K562 (cell line): ENCODE data around the gene ACY1. TPM values are rescaled to one million over a fixed set of nuclear protein-coding genes. Genes with fewer than 3 reads are reported as not detected.

ENCODE experiments used
- BRF1 ChIP-seq: IDR thresholded peaks from 3 replicates; pipeline ENCODE4 v1.6.1; 2011; ENCODE audit warnings: borderline replicate concordance, mild to moderate bottlenecking; ENCODE audit not compliant: insufficient read length; ENCODE audit errors: extremely low read depth
- ELF2 ChIP-seq: fragments of 250-450 bp; sonication (Bioruptor Pico); IDR thresholded peaks from 2 replicates; pipeline ENCODE4 v1.5.0; 2021; ENCODE audit warnings: mild to moderate bottlenecking
- HDAC8 ChIP-seq: fragments of 450-650 bp; IDR thresholded peaks from 2 replicates; pipeline ENCODE4 v1.6.1; 2016; ENCODE audit warnings: mild to moderate bottlenecking, missing genetic modification characterization, moderate library complexity, missing compliant biosample characterization
- L3MBTL2 ChIP-seq: fragments of 450-650 bp; IDR thresholded peaks from 2 replicates; pipeline ENCODE4 v1.6.1; 2016; ENCODE audit warnings: mild to moderate bottlenecking, moderate library complexity
- MCM5 ChIP-seq: fragments of 450-650 bp; IDR thresholded peaks from 2 replicates; pipeline ENCODE4 v1.6.1; 2016; ENCODE audit warnings: low read depth
- MTA1 ChIP-seq: fragments of 450-650 bp; IDR thresholded peaks from 2 replicates; pipeline ENCODE4 v1.6.1; 2017; ENCODE audit warnings: borderline replicate concordance
- MTA2 ChIP-seq: fragments of 450-650 bp; IDR thresholded peaks from 2 replicates; pipeline ENCODE4 v1.6.1; 2016; ENCODE audit warnings: low read depth
- MYNN ChIP-seq, 2 experiments: sonication (generic); formaldehyde crosslinking in 1 of 2; IDR thresholded peaks; 2 replicates each; pipeline versions ENCODE4 v1.5.0 to v1.6.1; 2016 to 2020; ENCODE audit warnings: antibody characterized with exemption in 1 of 2, missing genetic modification reagents in 1 of 2
- SAFB2 ChIP-seq: fragments of 200-400 bp; formaldehyde crosslinking; IDR thresholded peaks from 2 replicates; pipeline ENCODE4 v1.6.1; 2018; ENCODE audit warnings: borderline replicate concordance, low read length, low read depth, moderate library complexity; ENCODE audit not compliant: severe bottlenecking
- SETDB1 ChIP-seq: IDR thresholded peaks from one replicate; pipeline ENCODE4 v1.6.1; 2012; ENCODE audit warnings: low read length, control low read depth, inconsistent platforms
- SMARCC2 ChIP-seq: fragments of 450-650 bp; IDR thresholded peaks from 2 replicates; pipeline ENCODE4 v1.6.1; 2017; ENCODE audit warnings: antibody characterized with exemption, moderate library complexity, mild to moderate bottlenecking, low read depth
- SPI1 ChIP-seq: IDR thresholded peaks from 2 replicates; pipeline ENCODE4 v1.6.1; 2011; ENCODE audit warnings: low read depth, low read length, control low read depth, borderline replicate concordance
- TCFL5 ChIP-seq: fragments of 250-450 bp; sonication (Bioruptor Pico); conservative IDR thresholded peaks from 2 replicates; pipeline ENCODE4 v1.6.1; 2021; ENCODE audit warnings: mild to moderate bottlenecking, moderate library complexity, matching md5 sums
- YBX1 ChIP-seq: fragments of 450-650 bp; IDR thresholded peaks from 2 replicates; pipeline ENCODE4 v1.7.1; 2016; ENCODE audit warnings: mild to moderate bottlenecking
- ZNF23 ChIP-seq: fragments of 250-450 bp; sonication (Bioruptor Pico); IDR thresholded peaks from 2 replicates; pipeline ENCODE4 v1.4.0; 2020; ENCODE audit warnings: mild to moderate bottlenecking
- ZNF253 ChIP-seq: fragments of 250-450 bp; sonication (Bioruptor Pico); conservative IDR thresholded peaks from 2 replicates; pipeline ENCODE4 v1.6.1; 2021; ENCODE audit warnings: mild to moderate bottlenecking
- ZNF444 ChIP-seq: fragments of 250-450 bp; sonication (Bioruptor Pico); IDR thresholded peaks from 2 replicates; pipeline ENCODE4 v1.4.0; 2020; ENCODE audit warnings: mild to moderate bottlenecking, moderate library complexity
- ZNF699 ChIP-seq: fragments of 250-450 bp; sonication (Bioruptor Pico); IDR thresholded peaks from 2 replicates; pipeline ENCODE4 v1.8.0; 2021; ENCODE audit warnings: mild to moderate bottlenecking, moderate library complexity; ENCODE audit not compliant: insufficient replicate concordance
- polyA plus RNA-seq, 8 experiments: library from polyadenylated mRNA; depleted of rRNA in 4 of 8; stranded (reverse) in 5 of 8; unstranded in 3 of 8; fragments of >200 nt; fragmentation: Nextera tagmentation in 2 of 8; fragmentation: Illumina TruSeq in 1 of 8; extraction: Ambion mirVana in 2 of 8; extraction: Trizol in 1 of 8; gene quantifications; 2 replicates each; pipeline versions ENCODE4 v1.2.1 to v1.2.3, GENCODE V29; 2011 to 2014; ENCODE audit warnings: inconsistent platforms in 1 of 8, missing spikeins in 1 of 8
- total RNA-seq, 7 experiments: library from RNA; depleted of rRNA in 6 of 7; stranded (reverse); fragments of >200 nt in 6 of 7; fragmentation: Illumina TruSeq in 2 of 7; extraction: Trizol in 2 of 7; gene quantifications; 2 replicates each; pipeline versions ENCODE4 v1.2.1 to v1.2.3, GENCODE V29; 2011 to 2021; ENCODE audit warnings: low replicate concordance in 1 of 7
- TF ChIP-seq, protein P1 (sequence below): fragments of 450-650 bp; IDR thresholded peaks from 2 replicates; pipeline ENCODE4 v1.6.1; 2016; ENCODE audit warnings: mild to moderate bottlenecking
- TF ChIP-seq, protein P2 (sequence below): IDR thresholded peaks from 2 replicates; pipeline ENCODE4 v1.6.1; 2011; ENCODE audit warnings: borderline replicate concordance, low read depth, mild to moderate bottlenecking, moderate library complexity, low read length; ENCODE audit not compliant: insufficient read depth, poor library complexity, severe bottlenecking
- TF ChIP-seq, protein P3 (sequence below): sonication (generic); IDR thresholded peaks from 2 replicates; pipeline ENCODE4 v1.6.1; 2016

The ACY1 gene
- total and polyA plus RNA-seq, 9 of the 15 experiments (the other 6 are each of a cell fraction or from before 2014, with no cell fraction given) = 70.7 to 195 (median 123) TPM

DNA sequence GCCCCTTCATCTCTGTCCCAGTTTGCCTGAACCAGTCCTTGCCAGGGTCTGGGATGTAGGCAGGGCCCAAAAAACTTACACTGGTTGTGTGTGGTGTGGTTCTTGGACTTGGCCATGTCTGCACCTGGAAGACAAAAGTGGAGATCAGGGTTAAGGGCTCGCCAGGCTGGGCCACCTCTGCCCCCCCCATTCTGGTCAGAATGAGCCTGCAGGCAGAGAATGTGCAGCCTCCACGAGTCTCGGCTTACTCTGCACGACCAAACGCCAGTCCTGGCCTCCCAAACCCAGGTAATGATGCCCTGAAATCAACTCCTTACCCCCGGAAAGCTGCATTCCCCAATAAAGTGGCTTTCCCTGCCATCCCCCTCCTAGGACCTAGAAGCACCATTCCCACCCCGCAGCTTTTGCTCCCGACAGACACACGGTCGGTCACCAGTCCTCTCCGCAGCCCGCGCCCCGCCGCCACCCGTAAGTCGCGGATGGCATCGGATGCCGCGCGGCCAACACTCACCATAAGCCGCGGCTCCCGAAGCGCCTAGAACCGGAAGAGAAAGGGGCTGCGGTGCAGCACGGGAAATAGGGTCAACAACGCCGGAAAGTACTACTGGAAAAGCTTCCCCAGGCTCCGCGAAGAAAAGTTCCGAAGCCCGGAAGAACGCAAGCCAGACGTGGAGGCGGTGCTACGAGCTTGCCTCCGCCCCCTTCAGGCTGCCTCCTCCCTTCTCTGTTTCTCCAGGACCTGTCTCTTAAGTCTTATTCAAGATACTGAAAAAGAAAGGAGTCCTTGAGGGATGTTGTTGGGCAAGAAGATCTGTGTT, 12.2 kb downstream of the ACY1 start, which contains the start of gene RPL29 (continued):
- TF ChIP-seq, protein P1, sequence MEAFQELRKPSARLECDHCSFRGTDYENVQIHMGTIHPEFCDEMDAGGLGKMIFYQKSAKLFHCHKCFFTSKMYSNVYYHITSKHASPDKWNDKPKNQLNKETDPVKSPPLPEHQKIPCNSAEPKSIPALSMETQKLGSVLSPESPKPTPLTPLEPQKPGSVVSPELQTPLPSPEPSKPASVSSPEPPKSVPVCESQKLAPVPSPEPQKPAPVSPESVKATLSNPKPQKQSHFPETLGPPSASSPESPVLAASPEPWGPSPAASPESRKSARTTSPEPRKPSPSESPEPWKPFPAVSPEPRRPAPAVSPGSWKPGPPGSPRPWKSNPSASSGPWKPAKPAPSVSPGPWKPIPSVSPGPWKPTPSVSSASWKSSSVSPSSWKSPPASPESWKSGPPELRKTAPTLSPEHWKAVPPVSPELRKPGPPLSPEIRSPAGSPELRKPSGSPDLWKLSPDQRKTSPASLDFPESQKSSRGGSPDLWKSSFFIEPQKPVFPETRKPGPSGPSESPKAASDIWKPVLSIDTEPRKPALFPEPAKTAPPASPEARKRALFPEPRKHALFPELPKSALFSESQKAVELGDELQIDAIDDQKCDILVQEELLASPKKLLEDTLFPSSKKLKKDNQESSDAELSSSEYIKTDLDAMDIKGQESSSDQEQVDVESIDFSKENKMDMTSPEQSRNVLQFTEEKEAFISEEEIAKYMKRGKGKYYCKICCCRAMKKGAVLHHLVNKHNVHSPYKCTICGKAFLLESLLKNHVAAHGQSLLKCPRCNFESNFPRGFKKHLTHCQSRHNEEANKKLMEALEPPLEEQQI = 0 out of 2 replicates have a peak, but pooled peaks have one; percentile 13
- TF ChIP-seq MYNN (IDR thresholded peaks at IDR 0.05) (no peak), MYNN (CRISPR knock-in tag; IDR thresholded peaks at IDR 0.05) (no peak), TCFL5 (CRISPR knock-in tag) (no peak), MTA2 (peak; percentile 70), SPI1 (no peak), SAFB2 (no peak), SMARCC2 (no peak), ZNF699 (CRISPR knock-in tag) (no peak), ZNF23 (CRISPR knock-in tag) (no peak), ZNF444 (CRISPR knock-in tag) (no peak), ELF2 (CRISPR knock-in tag) (peak; percentile 90), HDAC8 (tag) (no peak), YBX1 (no peak), ZNF253 (CRISPR knock-in tag) (no peak), L3MBTL2 (peak; percentile 35; the same call in 1 of the 2 replicates), BRF1 (no peak), MCM5 (no peak), SETDB1 (no peak), MTA1 (no peak)
- TF ChIP-seq, protein P2, sequence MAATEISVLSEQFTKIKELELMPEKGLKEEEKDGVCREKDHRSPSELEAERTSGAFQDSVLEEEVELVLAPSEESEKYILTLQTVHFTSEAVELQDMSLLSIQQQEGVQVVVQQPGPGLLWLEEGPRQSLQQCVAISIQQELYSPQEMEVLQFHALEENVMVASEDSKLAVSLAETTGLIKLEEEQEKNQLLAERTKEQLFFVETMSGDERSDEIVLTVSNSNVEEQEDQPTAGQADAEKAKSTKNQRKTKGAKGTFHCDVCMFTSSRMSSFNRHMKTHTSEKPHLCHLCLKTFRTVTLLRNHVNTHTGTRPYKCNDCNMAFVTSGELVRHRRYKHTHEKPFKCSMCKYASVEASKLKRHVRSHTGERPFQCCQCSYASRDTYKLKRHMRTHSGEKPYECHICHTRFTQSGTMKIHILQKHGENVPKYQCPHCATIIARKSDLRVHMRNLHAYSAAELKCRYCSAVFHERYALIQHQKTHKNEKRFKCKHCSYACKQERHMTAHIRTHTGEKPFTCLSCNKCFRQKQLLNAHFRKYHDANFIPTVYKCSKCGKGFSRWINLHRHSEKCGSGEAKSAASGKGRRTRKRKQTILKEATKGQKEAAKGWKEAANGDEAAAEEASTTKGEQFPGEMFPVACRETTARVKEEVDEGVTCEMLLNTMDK = no peak
- TF ChIP-seq, protein P3, sequence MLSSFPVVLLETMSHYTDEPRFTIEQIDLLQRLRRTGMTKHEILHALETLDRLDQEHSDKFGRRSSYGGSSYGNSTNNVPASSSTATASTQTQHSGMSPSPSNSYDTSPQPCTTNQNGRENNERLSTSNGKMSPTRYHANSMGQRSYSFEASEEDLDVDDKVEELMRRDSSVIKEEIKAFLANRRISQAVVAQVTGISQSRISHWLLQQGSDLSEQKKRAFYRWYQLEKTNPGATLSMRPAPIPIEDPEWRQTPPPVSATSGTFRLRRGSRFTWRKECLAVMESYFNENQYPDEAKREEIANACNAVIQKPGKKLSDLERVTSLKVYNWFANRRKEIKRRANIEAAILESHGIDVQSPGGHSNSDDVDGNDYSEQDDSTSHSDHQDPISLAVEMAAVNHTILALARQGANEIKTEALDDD = no peak
